C4-2B (cell line): ENCODE results near the gene ANKMY1.

Experiments
- CTCF ChIP-seq: fragments of 450-650 bp; conservative IDR thresholded peaks from 2 replicates; pipeline ENCODE4 v1.5.1; 2017; ENCODE audit warnings: mild to moderate bottlenecking
- ZFX ChIP-seq: fragments of 450-650 bp; IDR thresholded peaks from 2 replicates; pipeline ENCODE4 v1.6.1; 2017

DNA sequence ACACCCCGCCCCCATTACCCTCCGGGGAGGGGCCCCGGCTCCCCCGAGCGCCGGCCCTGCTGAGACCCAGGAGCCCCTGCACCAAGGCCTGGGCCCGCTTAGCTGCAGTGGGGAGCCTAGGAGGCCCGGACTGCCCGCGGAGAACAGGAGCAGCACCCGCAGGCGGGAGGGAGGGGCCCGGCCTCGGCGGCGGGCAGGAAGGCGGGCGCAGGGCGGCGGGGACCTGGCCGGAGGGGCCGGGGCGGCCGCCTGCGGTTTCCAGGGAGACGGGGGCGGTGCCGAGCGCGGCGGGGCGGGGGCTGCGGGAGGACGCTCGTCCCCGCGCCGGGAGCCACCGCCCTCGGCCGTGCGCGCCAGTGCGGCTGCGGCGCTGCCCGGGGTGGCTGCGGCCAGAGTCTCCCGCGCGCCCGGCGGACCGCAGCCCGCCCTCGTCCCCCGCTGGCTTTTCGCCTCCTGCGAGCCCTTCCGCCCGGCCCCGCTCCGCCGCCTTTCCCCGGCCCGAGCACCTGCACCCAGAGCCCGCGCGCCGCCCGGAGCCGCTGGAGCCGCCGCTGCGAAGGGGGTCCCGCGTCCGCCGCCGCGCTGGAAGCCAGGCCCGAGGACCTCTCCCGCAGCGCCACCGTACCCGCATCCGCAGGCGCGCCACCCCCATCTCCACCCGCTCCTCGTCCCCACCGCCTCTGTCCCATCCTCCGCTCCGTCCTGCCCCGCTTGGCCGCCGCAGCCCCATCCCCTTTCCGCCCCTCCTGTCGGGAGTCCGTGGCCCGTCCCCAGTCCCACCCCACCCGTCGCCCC, 105.1 kb downstream of the ANKMY1 start:
- TF ChIP-seq CTCF (no peak), ZFX (no peak)
